GM23248 (cell line): ENCODE results near the gene SLC25A29. TPM values are rescaled to one million over a fixed set of nuclear protein-coding genes. Genes with fewer than 3 reads are reported as not detected.
A peak's percentile ranks its signal among the peaks of the same experiment; 100 is the strongest.

Source experiments
- DNase-seq: peaks from one replicate; pipeline ENCODE4 v3.0.0-alpha.2; 2015
- H2AFZ ChIP-seq: fragments of 200-600 bp; sonication (generic); 2 replicates; pipeline ENCODE4 v1.6.1; 2016; ENCODE audit warnings: antibody characterized with exemption
- H3F3A ChIP-seq: fragments of 200-600 bp; sonication (generic); 2 replicates; pipeline ENCODE4 v1.6.1; 2016; ENCODE audit warnings: mild to moderate bottlenecking, antibody characterized with exemption, mixed run types; ENCODE audit not compliant: insufficient read depth
- H3K27ac ChIP-seq: fragments of 200-600 bp; sonication (generic); 2 replicates; pipeline ENCODE4 v1.5.1; 2016; ENCODE audit warnings: mild to moderate bottlenecking
- H3K27me3 ChIP-seq: fragments of 200-600 bp; sonication (generic); replicated peaks from 2 replicates; pipeline ENCODE4 v1.6.1; 2016; ENCODE audit warnings: mild to moderate bottlenecking; ENCODE audit not compliant: insufficient read depth
- H3K36me3 ChIP-seq: fragments of 200-600 bp; sonication (generic); 2 replicates; pipeline ENCODE4 v1.6.1; 2016; ENCODE audit warnings: low read depth, mild to moderate bottlenecking
- H3K4me1 ChIP-seq: fragments of 200-600 bp; sonication (generic); 2 replicates; pipeline ENCODE4 v1.6.1; 2016; ENCODE audit warnings: mild to moderate bottlenecking; ENCODE audit not compliant: insufficient read depth
- H3K4me2 ChIP-seq: fragments of 200-600 bp; sonication (generic); one replicate; pipeline ENCODE4 v1.6.1; 2016; ENCODE audit warnings: mild to moderate bottlenecking; ENCODE audit not compliant: unreplicated experiment
- H3K4me3 ChIP-seq: fragments of 200-600 bp; sonication (generic); 2 replicates; pipeline ENCODE4 v1.5.1; 2016; ENCODE audit warnings: mild to moderate bottlenecking
- H3K79me2 ChIP-seq: fragments of 200-600 bp; sonication (generic); 2 replicates; pipeline ENCODE4 v1.6.1; 2016; ENCODE audit warnings: mild to moderate bottlenecking; ENCODE audit not compliant: insufficient read depth
- H3K9ac ChIP-seq: fragments of 200-600 bp; sonication (generic); 2 replicates; pipeline ENCODE4 v1.6.1; 2016; ENCODE audit warnings: mild to moderate bottlenecking
- H3K9me2 ChIP-seq: fragments of 200-600 bp; sonication (generic); 2 replicates; pipeline ENCODE4 v1.6.1; 2016; ENCODE audit warnings: mixed run types, mild to moderate bottlenecking, moderate library complexity; ENCODE audit not compliant: insufficient read depth
- H3K9me3 ChIP-seq: fragments of 200-600 bp; sonication (generic); one replicate; pipeline ENCODE4 v1.6.1; 2017; ENCODE audit warnings: low read depth
- H4K20me1 ChIP-seq: fragments of 200-600 bp; sonication (generic); 2 replicates; pipeline ENCODE4 v1.6.0; 2016; ENCODE audit not compliant: insufficient read depth
- EZH2 ChIP-seq: fragments of 200-600 bp; sonication (generic); IDR thresholded peaks from 2 replicates; pipeline ENCODE4 v1.6.1; 2018; ENCODE audit warnings: antibody characterized with exemption, mild to moderate bottlenecking; ENCODE audit not compliant: insufficient read depth, poor library complexity, severe bottlenecking
- EZH2phosphoT487 ChIP-seq: fragments of 200-600 bp; sonication (generic); IDR thresholded peaks from 2 replicates; pipeline ENCODE4 v1.6.1; 2018; ENCODE audit warnings: antibody characterized with exemption, moderate library complexity, mild to moderate bottlenecking, low read depth; ENCODE audit not compliant: insufficient read depth
- WGBS, 2 experiments: methylation state at CpG; one replicate each; pipeline ENCODE4 v1.1.6; 2015 to 2017; ENCODE audit warnings: low lambda C conversion rate in 2 of 2, low coverage in 1 of 2; ENCODE audit errors: missing lambda C conversion rate in 2 of 2; 5-methylcytosine and 5-hydroxymethylcytosine counted together
- in situ Hi-C: fragments of 300-500 bp; cut with MboI; formaldehyde crosslinking; loops from 2 replicates; pipeline ENCODE4 v1.15.0; 2020
- polyA plus RNA-seq: library from polyadenylated mRNA; unstranded; fragments of >200 nt; fragmentation: Nextera tagmentation; extraction: Ambion mirVana; gene quantifications from 2 replicates; pipeline ENCODE4 v1.2.1, GENCODE V29; 2016
- total RNA-seq: library from RNA; depleted of rRNA; stranded (reverse); fragments of >200 nt; shearing (Covaris generic); gene quantifications from 2 replicates; pipeline ENCODE4 v1.2.3, GENCODE V29; 2014

Gene SLC25A29
- total and polyA plus RNA-seq, 2 experiments from 2014 or later, result 5.5 to 11.8 TPM

- no peak overlapping the region for H3K4me3 ChIP-seq
- H3K9me3 ChIP-seq, result no peaks in the 10 kb centered on the region
- no peak overlapping the region for H3K4me2 ChIP-seq
- H3F3A ChIP-seq, result no peaks in the 10 kb centered on the region
- H3K4me1 ChIP-seq, result peaks cover 15% of the 10 kb centered on the region
- in situ Hi-C loops, result no loop called here
- WGBS, 2 experiments, result 89 to 93% methylated on average over 9 of the region's 9 CpGs
- H4K20me1 ChIP-seq, result no peaks in the 10 kb centered on the region
- H3K27me3 ChIP-seq, result no peaks in the 10 kb centered on the region
- H3K79me2 ChIP-seq, result no peaks in the 10 kb centered on the region
- no peak overlapping the region for H3K9ac ChIP-seq
- no peaks in the 10 kb centered on the region for H3K9me2 ChIP-seq
- H2AFZ ChIP-seq, result no peak overlapping the region
- H3K27ac ChIP-seq, result no peak overlapping the region
- no peak for TF ChIP-seq EZH2
- H3K36me3 ChIP-seq, result no peaks in the 10 kb centered on the region
- DNase-seq, result no peak
These were observed 10.1 kb downstream of the SLC25A29 start for GRCh38 chr14:100296106-100296651.

GRCh38 chr14:100295376-100296105 lies 10.7 kb downstream of the SLC25A29 start:
- WGBS, 2 experiments, result 85 to 91% methylated on average over 12 to 16 of the region's 16 CpGs
- no peaks in the 10 kb centered on the region for H3K79me2 ChIP-seq
- TF ChIP-seq EZH2 (no peak), EZH2phosphoT487 (no peak)
- in situ Hi-C loops, result no loop called here
- no peaks in the 10 kb centered on the region for H4K20me1 ChIP-seq
- no peaks in the 10 kb centered on the region for H3K9me3 ChIP-seq
- H3K4me2 ChIP-seq, result no peak overlapping the region
- no peaks in the 10 kb centered on the region for H3F3A ChIP-seq
- no peak for DNase-seq
- no peak overlapping the region for H3K27ac ChIP-seq
- no peaks in the 10 kb centered on the region for H3K27me3 ChIP-seq
- H3K9me2 ChIP-seq, result no peaks in the 10 kb centered on the region
- no peaks in the 10 kb centered on the region for H3K36me3 ChIP-seq
- peaks cover 15% of the 10 kb centered on the region for H3K4me1 ChIP-seq
- H3K4me3 ChIP-seq, result no peak overlapping the region
- no peak overlapping the region for H3K9ac ChIP-seq
- no peak overlapping the region for H2AFZ ChIP-seq

- Histone ChIP-seq H3K4me1 (peaks cover 15% of the 10 kb centered on the region), H3K79me2 (no peaks in the 10 kb centered on the region), H4K20me1 (no peaks in the 10 kb centered on the region), H3K4me2 (no peak overlapping the region), H2AFZ (no peak overlapping the region), H3K9me2 (no peaks in the 10 kb centered on the region), H3K36me3 (no peaks in the 10 kb centered on the region), H3K9ac (no peak overlapping the region), H3K27me3 (no peaks in the 10 kb centered on the region), H3F3A (no peaks in the 10 kb centered on the region), H3K27ac (no peak overlapping the region), H3K4me3 (no peak overlapping the region), H3K9me3 (no peaks in the 10 kb centered on the region)
- 80 to 86% methylated on average over 2 of the region's 2 CpGs for WGBS, 2 experiments
- in situ Hi-C loops, result no loop called here
- DNase-seq, result no peak
- TF ChIP-seq EZH2phosphoT487, result no peak
- TF ChIP-seq EZH2, result no peak
These were observed 11.3 kb downstream of the SLC25A29 start for GRCh38 chr14:100294963-100295330.

- Histone ChIP-seq H3K9me3 (no peaks in the 10 kb centered on the region), H2AFZ (no peak overlapping the region), H3K9me2 (no peaks in the 10 kb centered on the region), H3K9ac (no peak overlapping the region), H3K4me2 (no peak overlapping the region), H3F3A (no peaks in the 10 kb centered on the region), H3K27ac (no peak overlapping the region), H3K36me3 (no peaks in the 10 kb centered on the region), H3K4me1 (peaks cover 15% of the 10 kb centered on the region), H3K79me2 (no peaks in the 10 kb centered on the region), H3K27me3 (no peaks in the 10 kb centered on the region), H3K4me3 (no peak overlapping the region), H4K20me1 (no peaks in the 10 kb centered on the region)
- peak; percentile 52 for DNase-seq
- in situ Hi-C loops, result no loop called here
- TF ChIP-seq EZH2 (no peak), EZH2phosphoT487 (no peak)
- WGBS, 2 experiments, result 28 to 35% methylated on average over 12 of the region's 12 CpGs
These were observed 11.9 kb downstream of the SLC25A29 start for GRCh38 chr14:100294213-100294962.
